ENCODE measurements around the gene TTLL10.

The TTLL10 gene

GRCh38 chr1:1222575-1223225 lies 49.0 kb downstream of the TTLL10 start:
- DNase-seq (ENCODE audit: low read depth in 2 of 2), result no peak

- no peak for DNase-seq (ENCODE audit: low read depth in 2 of 2)
Observed at GRCh38 chr1:1223321-1223720, 49.6 kb downstream of the TTLL10 start.

DNA sequence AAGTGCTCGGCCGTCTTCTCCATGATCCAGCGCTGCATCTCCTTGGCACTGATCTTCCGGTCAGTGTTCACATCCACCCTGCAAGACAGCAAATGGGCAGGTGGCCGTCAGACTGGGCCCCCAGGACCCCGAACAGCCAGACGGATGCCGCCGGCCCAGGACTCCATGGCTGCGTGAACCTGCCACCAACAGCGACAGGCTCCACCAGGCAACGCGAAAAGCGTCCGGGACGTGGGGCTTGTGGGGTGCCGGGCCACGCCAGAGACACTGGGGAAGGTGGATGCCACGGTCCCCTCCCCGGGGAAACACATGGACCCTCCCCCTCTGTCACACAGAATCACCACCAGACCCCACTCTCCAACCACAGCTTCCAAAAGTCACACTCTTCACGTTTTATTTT lies 50.2 kb downstream of the TTLL10 start:
- DNase-seq (ENCODE audit: low read depth in 2 of 2), result no peak

GRCh38 chr1:1225238-1225845 lies 51.7 kb downstream of the TTLL10 start:
- no peak for DNase-seq (ENCODE audit: low read depth in 2 of 2)

- DNase-seq (ENCODE audit: low read depth in 2 of 2), result no peak
Observed at GRCh38 chr1:1225913-1226312, 52.2 kb downstream of the TTLL10 start.

GRCh38 chr1:1226566-1227362 lies 53.1 kb downstream of the TTLL10 start:
- no peak for DNase-seq (ENCODE audit: low read depth in 2 of 2)

- DNase-seq (ENCODE audit: low read depth in 2 of 2), result no peak
Observed at GRCh38 chr1:1227386-1227785, 53.7 kb downstream of the TTLL10 start.

DNA sequence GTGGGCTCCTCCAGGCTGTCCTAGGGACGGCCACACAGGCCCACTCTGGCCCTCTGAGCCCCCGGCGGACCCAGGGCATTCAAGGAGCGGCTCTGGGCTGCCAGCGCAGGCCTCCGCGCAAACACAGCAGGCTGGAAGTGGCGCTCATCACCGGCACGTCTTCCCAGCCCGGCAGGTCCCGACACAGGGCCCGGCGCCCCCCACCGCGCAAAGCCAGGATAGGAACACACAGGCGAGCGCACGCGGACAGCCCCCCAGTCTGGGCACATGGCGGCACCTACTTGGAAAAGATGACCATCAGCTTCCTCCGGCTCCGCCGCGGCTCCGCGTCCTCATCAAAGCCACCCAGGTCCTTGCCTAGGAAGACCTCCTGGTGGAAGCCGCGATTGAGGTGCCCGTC lies 54.5 kb downstream of the TTLL10 start:
- DNase-seq (ENCODE audit: low read depth in 2 of 2), result no peak

GRCh38 chr1:1228596-1229321 lies 55.1 kb downstream of the TTLL10 start:
- no peak for DNase-seq (ENCODE audit: low read depth in 2 of 2)

DNA sequence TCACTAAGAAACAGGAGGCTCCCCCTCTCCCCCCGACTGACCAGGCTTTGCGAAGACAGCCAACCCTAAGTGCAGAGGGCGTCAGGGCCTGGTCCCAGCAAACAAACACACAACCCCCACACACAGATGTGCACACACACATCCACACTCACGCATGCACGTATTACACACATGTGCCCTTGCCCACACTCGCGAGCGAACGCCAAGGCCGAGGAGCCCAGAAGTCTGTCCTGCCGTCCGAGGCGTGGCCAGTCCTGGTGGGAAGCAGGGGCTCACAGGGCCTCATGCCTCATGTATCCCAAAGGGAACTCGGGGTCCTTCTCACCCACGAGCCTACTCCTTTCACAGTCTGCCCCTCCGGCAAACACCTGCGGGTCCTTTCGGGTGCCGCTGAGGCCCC lies 56.1 kb downstream of the TTLL10 start:
- DNase-seq (ENCODE audit: low read depth in 2 of 2), result no peak

DNA sequence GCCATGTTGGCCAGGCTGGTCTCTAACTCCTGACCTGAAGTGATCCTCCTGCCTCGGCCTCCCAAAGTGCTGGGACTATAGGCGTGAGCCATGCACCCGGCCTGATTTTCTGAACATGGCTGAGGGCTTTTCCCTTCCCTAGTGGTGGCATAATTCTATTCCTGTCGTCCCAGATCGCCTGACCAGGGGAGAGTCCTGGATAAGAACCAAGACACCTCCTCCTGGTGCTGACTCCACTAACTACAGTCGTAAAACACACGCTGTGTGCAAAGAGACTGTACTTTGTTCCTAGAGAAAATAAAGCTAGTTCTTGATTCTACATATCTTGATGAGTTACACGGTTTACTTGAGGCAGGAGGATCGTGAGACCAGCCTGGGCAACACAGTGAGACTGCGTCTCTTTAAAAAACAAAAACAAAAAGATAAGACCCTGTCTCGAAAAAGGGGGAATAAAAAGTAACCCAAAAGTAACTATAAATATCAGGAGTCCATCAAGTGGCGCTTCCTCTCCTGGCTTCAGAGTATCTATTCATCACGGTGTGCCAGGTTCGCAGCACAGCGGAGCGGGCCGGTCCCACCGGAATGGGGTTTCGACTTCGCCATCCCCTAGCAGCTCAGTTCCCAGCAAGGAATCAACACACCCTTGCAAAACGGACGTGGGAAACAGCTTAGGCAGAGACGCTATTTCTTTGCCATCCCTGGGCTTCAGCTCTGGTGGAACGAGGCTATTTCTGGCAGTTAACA lies 57.1 kb downstream of the TTLL10 start:
- no peak for DNase-seq (ENCODE audit: low read depth in 2 of 2)

DNA sequence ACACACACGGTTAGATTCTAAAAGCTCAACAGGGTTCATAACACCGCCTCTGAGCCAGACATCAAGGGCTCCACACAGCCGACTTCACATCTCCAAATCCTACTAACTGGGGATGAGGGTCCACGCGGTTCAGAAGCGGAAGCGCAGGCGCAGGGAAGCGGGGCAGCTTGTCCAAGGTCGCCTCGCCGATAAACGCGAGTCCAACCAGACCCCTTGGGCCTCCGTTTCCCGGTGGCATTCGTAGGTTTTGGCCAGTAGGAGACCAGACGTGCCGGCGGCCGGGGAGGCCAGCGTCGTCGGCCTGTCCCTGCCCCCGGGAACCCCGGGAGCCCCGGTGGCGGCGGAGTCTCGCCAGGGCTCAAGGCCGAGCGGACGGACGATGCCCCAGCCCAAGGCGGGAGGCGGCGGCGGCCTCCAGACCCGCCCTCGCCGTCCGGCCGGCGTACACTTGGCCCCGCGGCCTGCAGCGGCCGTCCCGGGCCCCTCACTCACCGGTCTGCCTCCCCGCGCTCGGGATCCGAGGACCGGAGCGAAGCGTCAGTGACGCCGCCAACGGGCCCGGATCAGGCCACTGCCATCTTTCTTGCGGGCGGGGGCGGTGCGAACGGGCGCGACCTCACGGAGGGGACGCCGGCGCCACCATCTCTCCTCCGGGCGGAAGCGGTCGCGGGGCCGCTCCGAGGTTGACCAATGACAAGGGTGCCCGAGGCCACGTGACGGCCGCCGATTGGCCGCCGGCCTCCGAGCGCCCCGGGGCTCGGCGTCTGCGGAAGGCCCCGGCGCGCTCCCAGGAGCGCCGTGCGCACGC lies 57.9 kb downstream of the TTLL10 start, which contains the start of gene SDF4:
SDF4 (minus strand) TSS at position 602 of the 808 bp plus-strand sequence. CDS start 3,229 bp downstream, outside the sequence.
- peak; percentile 95 to 96 for DNase-seq (ENCODE audit: low read depth in 2 of 2)

DNA sequence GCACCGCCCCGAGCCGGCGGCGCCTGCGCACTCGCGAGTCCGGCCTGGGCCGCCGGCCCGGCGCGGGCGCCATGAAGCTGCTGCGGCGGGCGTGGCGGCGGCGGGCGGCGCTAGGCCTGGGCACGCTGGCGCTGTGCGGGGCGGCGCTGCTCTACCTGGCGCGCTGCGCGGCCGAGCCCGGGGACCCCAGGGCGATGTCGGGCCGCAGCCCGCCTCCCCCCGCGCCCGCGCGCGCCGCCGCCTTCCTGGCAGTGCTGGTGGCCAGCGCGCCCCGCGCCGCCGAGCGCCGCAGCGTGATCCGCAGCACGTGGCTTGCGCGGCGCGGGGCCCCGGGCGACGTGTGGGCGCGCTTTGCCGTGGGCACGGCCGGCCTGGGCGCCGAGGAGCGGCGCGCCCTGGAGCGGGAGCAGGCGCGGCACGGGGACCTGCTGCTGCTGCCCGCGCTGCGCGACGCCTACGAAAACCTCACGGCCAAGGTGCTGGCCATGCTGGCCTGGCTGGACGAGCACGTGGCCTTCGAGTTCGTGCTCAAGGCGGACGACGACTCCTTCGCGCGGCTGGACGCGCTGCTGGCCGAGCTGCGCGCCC lies 58.6 kb downstream of the TTLL10 start, which contains the start of gene B3GALT6:
B3GALT6 (plus strand) TSS at position 30 of the 588 bp plus-strand sequence; CDS start at position 72, 42 bp downstream.
- no peak for DNase-seq (ENCODE audit: low read depth in 2 of 2)

- DNase-seq (ENCODE audit: low read depth in 2 of 2), result no peak
Observed at GRCh38 chr1:1232796-1233566, 59.3 kb downstream of the TTLL10 start.

- no peak for DNase-seq (ENCODE audit: low read depth in 2 of 2)
Observed at GRCh38 chr1:1233567-1233892, 59.9 kb downstream of the TTLL10 start.

- DNase-seq (ENCODE audit: low read depth in 2 of 2), result no peak
Observed at GRCh38 chr1:1234180-1234808, 60.6 kb downstream of the TTLL10 start.

- DNase-seq (ENCODE audit: low read depth in 2 of 2), result no peak
Observed at GRCh38 chr1:1235016-1235744, 61.5 kb downstream of the TTLL10 start.

GRCh38 chr1:1236176-1236763 lies 62.6 kb downstream of the TTLL10 start:
- DNase-seq (ENCODE audit: low read depth in 2 of 2), result no peak

Data from stimulated activated CD8-positive, alpha-beta memory T cell treated with anti-CD3 and anti-CD28 coated beads, Interleukin-15, amount 100 ng/mL, for 48 hours (primary cell).